BLaER1 treated with 17β-estradiol and CSF1 and Interleukin-3, amounts not matched to agents 10 nM and 100 nM (cell line): ENCODE data around the gene MBD6.
A peak's percentile ranks its signal among the peaks of the same experiment; 100 is the strongest.
"Not testable (repeated sequence)": the region's sequence is repeated elsewhere in the genome, so short reads cannot be mapped to it uniquely, and the experiment has no call there.

Experiments
- H3K27ac ChIP-seq, 11 experiments: shearing (Covaris generic); formaldehyde crosslinking; 2 replicates each; pipeline ENCODE4 v1.8.1; 2022
- H3K27me3 ChIP-seq, 11 experiments: shearing (Covaris generic); formaldehyde crosslinking; 2 replicates each; pipeline ENCODE4 v1.8.1; 2022
- H3K36me3 ChIP-seq, 11 experiments: shearing (Covaris generic); formaldehyde crosslinking; 2 replicates each; pipeline ENCODE4 v1.8.1; 2022
- H3K4me1 ChIP-seq, 10 experiments: shearing (Covaris generic); formaldehyde crosslinking; 2 replicates each; pipeline ENCODE4 v1.8.1; 2022
- H3K4me2 ChIP-seq, 11 experiments: shearing (Covaris generic); formaldehyde crosslinking; 2 replicates each; pipeline ENCODE4 v1.8.1; 2022
- H3K4me3 ChIP-seq, 10 experiments: shearing (Covaris generic); formaldehyde crosslinking; 2 replicates each; pipeline ENCODE4 v1.8.1; 2022
- H3K9ac ChIP-seq, 11 experiments: shearing (Covaris generic); formaldehyde crosslinking; 2 replicates each; pipeline ENCODE4 v1.8.1; 2022
- H3K9me3 ChIP-seq, 11 experiments: shearing (Covaris generic); formaldehyde crosslinking; replicated peaks in 1 of 11; 2 replicates each; pipeline ENCODE4 v1.8.1; 2022
- H4K20me1 ChIP-seq, 11 experiments: shearing (Covaris generic); formaldehyde crosslinking; 2 replicates each; pipeline ENCODE4 v1.8.1; 2022
- Cebpa-rat ChIP-seq, 11 experiments: shearing (Covaris generic); IDR thresholded peaks; 2 replicates each; pipeline ENCODE4 v1.8.1; 2022

Gene MBD6

GRCh38 chr12:57516617-57517153 lies 5.9 kb upstream of the MBD6 start:
- Histone ChIP-seq H4K20me1 (peaks cover 74 to 86% (median 82%) of the 10 kb centered on the region in 11 experiments), H3K9me3 (no peaks in the 10 kb centered on the region), H3K4me2 (peak overlapping the region in 6 of 11 experiments; percentile 1 to 97 (median 93); a peak in 6 of 22 replicates), H3K9ac (peak overlapping the region in 6 of 11 experiments; percentile 7 to 100 (median 61); a peak in 4 of 22 replicates), H3K4me1 (peaks cover 27 to 60% (median 41%) of the 10 kb centered on the region in 10 experiments), H3K27me3 (no peaks in the 10 kb centered on the region), H3K27ac (peak overlapping the region in 3 of 11 experiments; percentile 13 to 41 (median 30); a peak in 4 of 22 replicates), H3K4me3 (no peak overlapping the region), H3K36me3 (peaks cover 75 to 81% (median 76%) of the 10 kb centered on the region in 11 experiments)
- TF ChIP-seq Cebpa-rat (IDR thresholded peaks at IDR 0.05), result no peak

DNA sequence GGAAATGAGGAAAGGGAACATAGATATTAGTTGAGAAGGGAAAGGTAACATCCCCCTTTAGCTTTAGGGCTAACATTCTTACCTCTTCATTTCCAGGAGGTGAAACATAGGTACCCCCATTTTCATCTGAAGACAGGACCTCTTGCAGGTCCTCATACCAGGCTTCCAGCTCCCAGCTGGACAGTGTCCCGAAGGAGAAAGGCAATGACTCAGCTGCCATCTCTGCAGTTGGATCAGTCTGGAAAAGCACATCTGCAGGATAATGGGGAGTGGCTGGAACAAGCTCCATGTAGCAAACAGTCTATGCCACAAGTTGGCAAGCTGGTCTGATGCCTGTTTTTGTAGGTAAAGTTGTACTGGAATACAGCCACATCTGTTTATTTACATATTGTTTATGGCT lies 5.4 kb upstream of the MBD6 start:
- Histone ChIP-seq H3K4me2 (peak overlapping the region in 7 of 11 experiments; percentile 19 to 97 (median 91); a peak in 11 of 22 replicates), H3K27ac (peak overlapping the region in 3 of 11 experiments; percentile 13 to 41 (median 30); a peak in 4 of 22 replicates), H3K27me3 (no peaks in the 10 kb centered on the region), H3K9ac (peak overlapping the region in 6 of 11 experiments; percentile 7 to 100 (median 61); a peak in 4 of 22 replicates), H3K36me3 (peaks cover 70 to 76% (median 71%) of the 10 kb centered on the region in 11 experiments), H3K4me1 (peaks cover 32 to 65% (median 44%) of the 10 kb centered on the region in 10 experiments), H4K20me1 (peaks cover 69 to 81% (median 77%) of the 10 kb centered on the region in 11 experiments), H3K9me3 (no peaks in the 10 kb centered on the region), H3K4me3 (peak overlapping the region in 1 of 10 experiments; percentile 89; a peak in 2 of 20 replicates)
- no peak for TF ChIP-seq Cebpa-rat (IDR thresholded peaks at IDR 0.05)

GRCh38 chr12:57517718-57518117 lies 4.9 kb upstream of the MBD6 start:
- not testable (repeated sequence) for H3K9me3 ChIP-seq, H3K27me3 ChIP-seq
- Histone ChIP-seq H3K36me3 (peaks cover 64 to 71% (median 66%) of the 10 kb centered on the region in 11 experiments), H4K20me1 (peaks cover 64 to 75% (median 72%) of the 10 kb centered on the region in 11 experiments), H3K9ac (peak overlapping the region in 8 of 11 experiments; percentile 94 to 100 (median 98); a peak in 10 of 22 replicates), H3K4me1 (peaks cover 33 to 66% (median 45%) of the 10 kb centered on the region in 10 experiments), H3K27ac (peak overlapping the region in 4 of 11 experiments; percentile 26 to 97 (median 95); a peak in 2 of 22 replicates), H3K4me3 (peak overlapping the region in 7 of 10 experiments; percentile 7 to 98 (median 89); a peak in 12 of 20 replicates), H3K4me2 (peak overlapping the region; percentile 85 to 97 (median 91))

- peak overlapping the region; percentile 93 to 100 (median 98); a peak in 21 of 22 replicates for H3K9ac ChIP-seq
- peak overlapping the region in 9 of 11 experiments; percentile 26 to 99 (median 96); a peak in 13 of 22 replicates for H3K27ac ChIP-seq
- peak overlapping the region; percentile 85 to 97 (median 91) for H3K4me2 ChIP-seq
- peaks cover 60 to 69% (median 66%) of the 10 kb centered on the region in 11 experiments for H4K20me1 ChIP-seq
- TF ChIP-seq Cebpa-rat (IDR thresholded peaks at IDR 0.05), result no peak
- peak overlapping the region; percentile 70 to 98 (median 88) for H3K4me3 ChIP-seq
- no peaks in the 10 kb centered on the region for H3K9me3 ChIP-seq
- H3K27me3 ChIP-seq, result no peaks in the 10 kb centered on the region
- peaks cover 58 to 65% (median 59%) of the 10 kb centered on the region in 11 experiments for H3K36me3 ChIP-seq
- peaks cover 35 to 66% (median 46%) of the 10 kb centered on the region in 10 experiments for H3K4me1 ChIP-seq
These were observed 4.3 kb upstream of the MBD6 start for GRCh38 chr12:57518176-57518919.

- TF ChIP-seq Cebpa-rat (IDR thresholded peaks at IDR 0.05), result peak in 5 of 11 experiments; percentile 64 to 95 (median 82); a peak in 10 of 22 replicates
- H3K4me1 ChIP-seq, result peaks cover 43 to 73% (median 53%) of the 10 kb centered on the region in 10 experiments
- peak overlapping the region; percentile 93 to 100 (median 98) for H3K9ac ChIP-seq
- peak overlapping the region; percentile 70 to 98 (median 88) for H3K4me3 ChIP-seq
- H3K27ac ChIP-seq, result peak overlapping the region; percentile 94 to 99 (median 96)
- no peaks in the 10 kb centered on the region for H3K27me3 ChIP-seq
- H4K20me1 ChIP-seq, result peaks cover 61 to 71% (median 65%) of the 10 kb centered on the region in 11 experiments
- H3K36me3 ChIP-seq, result peaks cover 50 to 58% (median 55%) of the 10 kb centered on the region in 11 experiments
- no peaks in the 10 kb centered on the region for H3K9me3 ChIP-seq
- peak overlapping the region; percentile 85 to 97 (median 91) for H3K4me2 ChIP-seq
These were observed 3.5 kb upstream of the MBD6 start for GRCh38 chr12:57518920-57519795.

GRCh38 chr12:57519796-57520052 lies 2.9 kb upstream of the MBD6 start:
- no peaks in the 10 kb centered on the region for H3K27me3 ChIP-seq
- no peak for TF ChIP-seq Cebpa-rat (IDR thresholded peaks at IDR 0.05)
- peaks cover 48 to 73% (median 59%) of the 10 kb centered on the region in 10 experiments for H3K4me1 ChIP-seq
- peaks cover 48 to 58% (median 55%) of the 10 kb centered on the region in 11 experiments for H3K36me3 ChIP-seq
- H3K4me3 ChIP-seq, result peak overlapping the region; percentile 70 to 98 (median 88)
- peak overlapping the region; percentile 85 to 97 (median 91) for H3K4me2 ChIP-seq
- peaks cover 61 to 71% (median 65%) of the 10 kb centered on the region in 11 experiments for H4K20me1 ChIP-seq
- H3K9me3 ChIP-seq, result no peaks in the 10 kb centered on the region
- H3K9ac ChIP-seq, result peak overlapping the region; percentile 93 to 100 (median 98)
- peak overlapping the region; percentile 94 to 99 (median 96) for H3K27ac ChIP-seq

- no peaks in the 10 kb centered on the region for H3K9me3 ChIP-seq
- peak within 1 kb of the TSS; percentile 95 to 99 (median 97) for H3K27ac ChIP-seq
- peaks cover 53 to 73% (median 63%) of the 10 kb centered on the region in 10 experiments for H3K4me1 ChIP-seq
- peaks cover 48 to 58% (median 55%) of the 10 kb centered on the region in 11 experiments for H3K36me3 ChIP-seq
- H3K9ac ChIP-seq, result peak within 1 kb of the TSS; percentile 93 to 100 (median 98)
- no peaks in the 10 kb centered on the region for H3K27me3 ChIP-seq
- peak within 1 kb of the TSS; percentile 70 to 98 (median 88) for H3K4me3 ChIP-seq
- no peak for TF ChIP-seq Cebpa-rat (IDR thresholded peaks at IDR 0.05)
- H3K4me2 ChIP-seq, result peak within 1 kb of the TSS; percentile 86 to 97 (median 91)
- H4K20me1 ChIP-seq, result peaks cover 59 to 68% (median 64%) of the 10 kb centered on the region in 11 experiments
These were observed 2.4 kb upstream of the MBD6 start, which contains the start of gene DDIT3 for GRCh38 chr12:57520053-57520818. TSS of gene DDIT3 (minus strand) at chr12:57520514. CDS start at chr12:57517406, 3,108 bp downstream.
